ENCODE data around the gene SP110.
"Not testable (repeated sequence)": the region's sequence is repeated elsewhere in the genome, so short reads cannot be mapped to it uniquely, and the experiment has no call there.

GRCh38 chr2:230120376-230120775, 99.4 kb downstream of the SP110 start:
- not testable (repeated sequence) for TF ChIP-seq CTCF (conservative IDR thresholded peaks at IDR 0.05; ENCODE audit: low read depth in 2 of 2); REST (IDR thresholded peaks at IDR 0.05; ENCODE audit: unreplicated experiment); EZH2 (IDR thresholded peaks at IDR 0.05; ENCODE audit: low read depth, unreplicated experiment); EZH2phosphoT487 (IDR thresholded peaks at IDR 0.05; ENCODE audit: unreplicated experiment); JUNB (IDR thresholded peaks at IDR 0.05; ENCODE audit: unreplicated experiment); POLR2AphosphoS5 (IDR thresholded peaks at IDR 0.05; ENCODE audit: low read depth); ZNF114 (CRISPR knock-in tag; IDR thresholded peaks at IDR 0.05); CREB1 (CRISPR knock-in tag; IDR thresholded peaks at IDR 0.05; ENCODE audit: low read depth); ZNF331 (CRISPR knock-in tag; IDR thresholded peaks at IDR 0.05; ENCODE audit: low read depth)
- TF ChIP-seq, protein P1, sequence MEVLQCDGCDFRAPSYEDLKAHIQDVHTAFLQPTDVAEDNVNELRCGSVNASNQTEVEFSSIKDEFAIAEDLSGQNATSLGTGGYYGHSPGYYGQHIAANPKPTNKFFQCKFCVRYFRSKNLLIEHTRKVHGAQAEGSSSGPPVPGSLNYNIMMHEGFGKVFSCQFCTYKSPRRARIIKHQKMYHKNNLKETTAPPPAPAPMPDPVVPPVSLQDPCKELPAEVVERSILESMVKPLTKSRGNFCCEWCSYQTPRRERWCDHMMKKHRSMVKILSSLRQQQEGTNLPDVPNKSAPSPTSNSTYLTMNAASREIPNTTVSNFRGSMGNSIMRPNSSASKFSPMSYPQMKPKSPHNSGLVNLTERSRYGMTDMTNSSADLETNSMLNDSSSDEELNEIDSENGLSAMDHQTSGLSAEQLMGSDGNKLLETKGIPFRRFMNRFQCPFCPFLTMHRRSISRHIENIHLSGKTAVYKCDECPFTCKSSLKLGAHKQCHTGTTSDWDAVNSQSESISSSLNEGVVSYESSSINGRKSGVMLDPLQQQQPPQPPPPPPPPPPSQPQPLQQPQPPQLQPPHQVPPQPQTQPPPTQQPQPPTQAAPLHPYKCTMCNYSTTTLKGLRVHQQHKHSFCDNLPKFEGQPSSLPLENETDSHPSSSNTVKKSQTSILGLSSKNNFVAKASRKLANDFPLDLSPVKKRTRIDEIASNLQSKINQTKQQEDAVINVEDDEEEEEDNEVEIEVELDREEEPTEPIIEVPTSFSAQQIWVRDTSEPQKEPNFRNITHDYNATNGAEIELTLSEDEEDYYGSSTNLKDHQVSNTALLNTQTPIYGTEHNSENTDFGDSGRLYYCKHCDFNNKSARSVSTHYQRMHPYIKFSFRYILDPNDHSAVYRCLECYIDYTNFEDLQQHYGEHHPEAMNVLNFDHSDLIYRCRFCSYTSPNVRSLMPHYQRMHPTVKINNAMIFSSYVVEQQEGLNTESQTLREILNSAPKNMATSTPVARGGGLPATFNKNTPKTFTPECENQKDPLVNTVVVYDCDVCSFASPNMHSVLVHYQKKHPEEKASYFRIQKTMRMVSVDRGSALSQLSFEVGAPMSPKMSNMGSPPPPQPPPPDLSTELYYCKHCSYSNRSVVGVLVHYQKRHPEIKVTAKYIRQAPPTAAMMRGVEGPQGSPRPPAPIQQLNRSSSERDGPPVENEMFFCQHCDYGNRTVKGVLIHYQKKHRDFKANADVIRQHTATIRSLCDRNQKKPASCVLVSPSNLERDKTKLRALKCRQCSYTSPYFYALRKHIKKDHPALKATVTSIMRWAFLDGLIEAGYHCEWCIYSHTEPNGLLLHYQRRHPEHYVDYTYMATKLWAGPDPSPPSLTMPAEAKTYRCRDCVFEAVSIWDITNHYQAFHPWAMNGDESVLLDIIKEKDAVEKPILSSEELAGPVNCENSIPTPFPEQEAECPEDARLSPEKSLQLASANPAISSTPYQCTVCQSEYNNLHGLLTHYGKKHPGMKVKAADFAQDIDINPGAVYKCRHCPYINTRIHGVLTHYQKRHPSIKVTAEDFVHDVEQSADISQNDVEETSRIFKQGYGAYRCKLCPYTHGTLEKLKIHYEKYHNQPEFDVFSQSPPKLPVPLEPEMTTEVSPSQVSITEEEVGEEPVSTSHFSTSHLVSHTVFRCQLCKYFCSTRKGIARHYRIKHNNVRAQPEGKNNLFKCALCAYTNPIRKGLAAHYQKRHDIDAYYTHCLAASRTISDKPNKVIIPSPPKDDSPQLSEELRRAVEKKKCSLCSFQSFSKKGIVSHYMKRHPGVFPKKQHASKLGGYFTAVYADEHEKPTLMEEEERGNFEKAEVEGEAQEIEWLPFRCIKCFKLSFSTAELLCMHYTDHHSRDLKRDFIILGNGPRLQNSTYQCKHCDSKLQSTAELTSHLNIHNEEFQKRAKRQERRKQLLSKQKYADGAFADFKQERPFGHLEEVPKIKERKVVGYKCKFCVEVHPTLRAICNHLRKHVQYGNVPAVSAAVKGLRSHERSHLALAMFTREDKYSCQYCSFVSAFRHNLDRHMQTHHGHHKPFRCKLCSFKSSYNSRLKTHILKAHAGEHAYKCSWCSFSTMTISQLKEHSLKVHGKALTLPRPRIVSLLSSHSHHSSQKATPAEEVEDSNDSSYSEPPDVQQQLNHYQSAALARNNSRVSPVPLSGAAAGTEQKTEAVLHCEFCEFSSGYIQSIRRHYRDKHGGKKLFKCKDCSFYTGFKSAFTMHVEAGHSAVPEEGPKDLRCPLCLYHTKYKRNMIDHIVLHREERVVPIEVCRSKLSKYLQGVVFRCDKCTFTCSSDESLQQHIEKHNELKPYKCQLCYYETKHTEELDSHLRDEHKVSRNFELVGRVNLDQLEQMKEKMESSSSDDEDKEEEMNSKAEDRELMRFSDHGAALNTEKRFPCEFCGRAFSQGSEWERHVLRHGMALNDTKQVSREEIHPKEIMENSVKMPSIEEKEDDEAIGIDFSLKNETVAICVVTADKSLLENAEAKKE (CRISPR knock-in tag; IDR thresholded peaks at IDR 0.05): not testable (repeated sequence)
- TF ChIP-seq, protein P2, sequence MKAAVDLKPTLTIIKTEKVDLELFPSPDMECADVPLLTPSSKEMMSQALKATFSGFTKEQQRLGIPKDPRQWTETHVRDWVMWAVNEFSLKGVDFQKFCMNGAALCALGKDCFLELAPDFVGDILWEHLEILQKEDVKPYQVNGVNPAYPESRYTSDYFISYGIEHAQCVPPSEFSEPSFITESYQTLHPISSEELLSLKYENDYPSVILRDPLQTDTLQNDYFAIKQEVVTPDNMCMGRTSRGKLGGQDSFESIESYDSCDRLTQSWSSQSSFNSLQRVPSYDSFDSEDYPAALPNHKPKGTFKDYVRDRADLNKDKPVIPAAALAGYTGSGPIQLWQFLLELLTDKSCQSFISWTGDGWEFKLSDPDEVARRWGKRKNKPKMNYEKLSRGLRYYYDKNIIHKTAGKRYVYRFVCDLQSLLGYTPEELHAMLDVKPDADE (IDR thresholded peaks at IDR 0.05): not testable (repeated sequence)

Measured in GM23338 (cell line).